Measurements from ENCODE around the gene PTPRG. TPM values are rescaled to one million over a fixed set of nuclear protein-coding genes. Genes with fewer than 3 reads are reported as not detected.
A peak's percentile ranks its signal among the peaks of the same experiment; 100 is the strongest.

The PTPRG gene
- total RNA-seq, 4 donors from 2014 or later, result 51.9 to 56.8 (median 54.4) TPM

GRCh38 chr3:61571516-61572336, 10.4 kb downstream of the PTPRG start:
- peak; percentile 85 for DNase-seq (ENCODE audit: extremely low spot score)
- intact Hi-C loops (cut with DNase I), result no loop called here
- no peaks in the 10 kb centered on the region for H3K9me3 ChIP-seq
- no peaks in the 10 kb centered on the region for H3K36me3 ChIP-seq
- no peak for TF ChIP-seq EP300 (IDR thresholded peaks at IDR 0.05)
- TF ChIP-seq POLR2A (IDR thresholded peaks at IDR 0.05; ENCODE audit: low read depth), result no peak
- TF ChIP-seq CTCF (IDR thresholded peaks at IDR 0.05), result no peak
- no peak for TF ChIP-seq POLR2AphosphoS5 (IDR thresholded peaks at IDR 0.05)
- no peak overlapping the region for H3K27ac ChIP-seq (replicated peaks in 1 of 4)
- H3K27me3 ChIP-seq, result no peaks in the 10 kb centered on the region
- peaks cover 0 to 18% (median 11%) of the 10 kb centered on the region in 4 donors for H3K4me1 ChIP-seq
- WGBS, result 87% methylated on average over 5 of the region's 5 CpGs
- H3K4me3 ChIP-seq, result no peak overlapping the region

DNA sequence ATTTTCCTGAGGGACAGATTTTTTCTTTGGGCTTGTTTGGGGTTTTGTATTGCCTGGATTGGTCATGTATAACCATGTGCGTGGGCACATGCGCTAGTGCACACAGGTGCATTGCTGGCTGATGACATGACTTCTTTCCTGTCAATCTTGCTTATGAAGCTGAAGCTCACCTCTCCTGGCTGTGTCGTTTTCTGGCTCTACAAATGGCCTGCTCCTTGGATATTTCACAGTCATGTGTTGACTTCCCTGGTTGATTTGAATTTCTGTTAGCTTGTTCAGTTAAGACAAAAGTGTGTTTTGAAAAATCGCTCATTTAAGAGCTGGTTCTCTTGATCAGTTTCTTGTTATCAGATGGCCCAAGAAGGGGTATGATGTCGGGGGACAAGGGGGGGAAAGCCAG, 11.5 kb downstream of the PTPRG start:
- no peaks in the 10 kb centered on the region for H3K36me3 ChIP-seq
- peak; percentile 90 for DNase-seq (ENCODE audit: extremely low spot score)
- H3K27me3 ChIP-seq, result no peaks in the 10 kb centered on the region
- 95% methylated on average over 5 of the region's 5 CpGs for WGBS
- intact Hi-C loops (cut with DNase I), result no loop called here
- no peak overlapping the region for H3K27ac ChIP-seq (replicated peaks in 1 of 4)
- peaks cover 2 to 19% (median 12%) of the 10 kb centered on the region in 4 donors for H3K4me1 ChIP-seq
- TF ChIP-seq POLR2AphosphoS5 (IDR thresholded peaks at IDR 0.05) (no peak), EP300 (IDR thresholded peaks at IDR 0.05) (no peak), CTCF (IDR thresholded peaks at IDR 0.05) (no peak), POLR2A (IDR thresholded peaks at IDR 0.05; ENCODE audit: low read depth) (no peak)
- H3K9me3 ChIP-seq, result no peaks in the 10 kb centered on the region
- H3K4me3 ChIP-seq, result no peak overlapping the region

DNA sequence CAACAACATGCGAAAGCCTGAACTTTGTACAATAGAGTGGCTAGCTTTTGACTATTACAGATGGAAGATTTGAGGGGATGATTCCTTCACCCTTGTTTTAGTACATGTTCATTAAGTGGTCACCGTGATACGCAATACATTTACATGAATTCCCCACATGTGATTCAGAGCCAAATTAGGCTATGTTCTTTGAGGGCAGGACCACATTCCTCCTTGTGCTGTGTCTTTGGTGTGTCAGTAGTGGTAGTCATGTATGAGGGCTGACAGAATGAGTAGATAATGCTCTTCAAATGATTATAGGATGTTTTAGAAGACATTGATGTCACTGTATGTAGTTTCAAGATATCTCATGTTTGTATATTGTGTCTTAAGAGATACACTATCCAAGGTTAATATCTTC, 12.1 kb downstream of the PTPRG start:
- TF ChIP-seq CTCF (IDR thresholded peaks at IDR 0.05) (no peak), EP300 (IDR thresholded peaks at IDR 0.05) (no peak), POLR2A (IDR thresholded peaks at IDR 0.05; ENCODE audit: low read depth) (no peak), POLR2AphosphoS5 (IDR thresholded peaks at IDR 0.05) (no peak)
- no peaks in the 10 kb centered on the region for H3K9me3 ChIP-seq
- H3K4me1 ChIP-seq, result peaks cover 8 to 23% (median 15%) of the 10 kb centered on the region in 4 donors
- no peak overlapping the region for H3K4me3 ChIP-seq
- WGBS, result 69% methylated on average over 3 of the region's 3 CpGs
- intact Hi-C loops (cut with DNase I), result no loop called here
- no peaks in the 10 kb centered on the region for H3K27me3 ChIP-seq
- H3K27ac ChIP-seq (replicated peaks in 1 of 4), result no peak overlapping the region
- H3K36me3 ChIP-seq, result no peaks in the 10 kb centered on the region
- DNase-seq (ENCODE audit: extremely low spot score), result no peak

- no peak for TF ChIP-seq CTCF (IDR thresholded peaks at IDR 0.05)
- no peak for TF ChIP-seq POLR2A (IDR thresholded peaks at IDR 0.05; ENCODE audit: low read depth)
- no peak for TF ChIP-seq EP300 (IDR thresholded peaks at IDR 0.05)
- no peak for TF ChIP-seq POLR2AphosphoS5 (IDR thresholded peaks at IDR 0.05)
- no peak for DNase-seq (ENCODE audit: extremely low spot score)
- intact Hi-C loops (cut with DNase I), result no loop called here
- Histone ChIP-seq H3K27ac (replicated peaks in 1 of 4) (no peak overlapping the region), H3K36me3 (no peaks in the 10 kb centered on the region), H3K4me1 (peaks cover 13 to 21% (median 18%) of the 10 kb centered on the region in 4 donors), H3K9me3 (no peaks in the 10 kb centered on the region), H3K4me3 (no peak overlapping the region), H3K27me3 (no peaks in the 10 kb centered on the region)
- WGBS, result 85% methylated on average over 11 of the region's 11 CpGs
These were observed 13.5 kb downstream of the PTPRG start for GRCh38 chr3:61574854-61575253.

Data from esophagus muscularis mucosa (tissue), 4 donors.